Neural cell (in vitro differentiated cells): Measurements from ENCODE around the gene SKA2. TPM values are rescaled to one million over a fixed set of nuclear protein-coding genes. Genes with fewer than 3 reads are reported as not detected.
"Not testable (repeated sequence)": the region's sequence is repeated elsewhere in the genome, so short reads cannot be mapped to it uniquely, and the experiment has no call there.

ENCODE experiments used
- H2AFZ ChIP-seq: fragments of 200-600, 300-800 bp; sonication (generic), shearing (Covaris generic); 2 replicates; pipeline ENCODE4 v1.6.0; 2014; ENCODE audit warnings: low read depth, mild to moderate bottlenecking, antibody characterized with exemption, low read length, moderate library complexity
- H3F3A ChIP-seq: fragments of 200-600 bp; shearing (Covaris generic); 2 replicates; pipeline ENCODE4 v1.6.1; 2016; ENCODE audit warnings: mild to moderate bottlenecking, moderate library complexity, mixed read lengths, antibody characterized with exemption, low read length; ENCODE audit not compliant: insufficient read depth, poor library complexity, severe bottlenecking
- H3K27ac ChIP-seq: fragments of 200-600, 300-800 bp; sonication (generic), shearing (Covaris generic); 2 replicates; pipeline ENCODE4 v1.5.1; 2014; ENCODE audit warnings: mild to moderate bottlenecking, low read length, moderate library complexity
- H3K27me3 ChIP-seq: fragments of 300-800, 200-600 bp; sonication (generic), shearing (Covaris generic); 2 replicates; pipeline ENCODE4 v1.6.0; 2014; ENCODE audit warnings: mild to moderate bottlenecking, low read depth, low read length, moderate library complexity; ENCODE audit not compliant: insufficient read depth
- H3K36me3 ChIP-seq: fragments of 300-800, 200-600 bp; sonication (generic), shearing (Covaris generic); 2 replicates; pipeline ENCODE4 v1.5.1; 2014; ENCODE audit warnings: mild to moderate bottlenecking, antibody characterized with exemption, low read length, moderate library complexity; ENCODE audit not compliant: insufficient read depth
- H3K4me2 ChIP-seq: fragments of 300-800, 200-600 bp; sonication (generic), shearing (Covaris generic); 2 replicates; pipeline ENCODE4 v1.6.0; 2014; ENCODE audit warnings: mild to moderate bottlenecking, low read length
- H3K4me3 ChIP-seq: fragments of 300-800, 200-600 bp; sonication (generic), shearing (Covaris generic); 2 replicates; pipeline ENCODE4 v1.5.1; 2014; ENCODE audit warnings: mild to moderate bottlenecking, low read length, moderate library complexity
- H3K79me2 ChIP-seq: fragments of 200-600 bp; shearing (Covaris generic); replicated peaks from 2 replicates; pipeline ENCODE4 v1.6.0; 2014; ENCODE audit warnings: mild to moderate bottlenecking, low read length, moderate library complexity; ENCODE audit not compliant: insufficient read depth
- H3K9ac ChIP-seq: fragments of 300-800, 200-600 bp; sonication (generic), shearing (Covaris generic); 2 replicates; pipeline ENCODE4 v1.6.1; 2016; ENCODE audit warnings: mild to moderate bottlenecking, low read length, mixed read lengths
- H3K9me2 ChIP-seq: fragments of 200-600 bp; shearing (Covaris generic); 2 replicates; pipeline ENCODE4 v1.6.1; 2016; ENCODE audit warnings: mild to moderate bottlenecking, low read length, mixed read lengths; ENCODE audit not compliant: insufficient read depth
- H3K9me3 ChIP-seq: fragments of 200-600, 300-800 bp; sonication (generic), shearing (Covaris generic); 2 replicates; pipeline ENCODE4 v1.6.1; 2016; ENCODE audit warnings: mild to moderate bottlenecking, mixed run types, low read length, moderate library complexity, mixed read lengths
- H4K20me1 ChIP-seq: fragments of 200-600 bp; shearing (Covaris generic); 2 replicates; pipeline ENCODE4 v1.6.1; 2016; ENCODE audit warnings: mild to moderate bottlenecking, mixed run types; ENCODE audit not compliant: insufficient read depth
- EP300 ChIP-seq: fragments of 450-650 bp; conservative IDR thresholded peaks from 2 replicates; pipeline ENCODE4 v1.6.1; 2014; ENCODE audit warnings: antibody characterized with exemption, mild to moderate bottlenecking, moderate library complexity; ENCODE audit not compliant: poor library complexity, severe bottlenecking
- EZH2 ChIP-seq: fragments of 200-600, 300-800 bp; shearing (Covaris generic), sonication (generic); IDR thresholded peaks from 2 replicates; pipeline ENCODE4 v1.6.1; 2014; ENCODE audit warnings: antibody characterized with exemption, low read length, borderline replicate concordance, mild to moderate bottlenecking; ENCODE audit not compliant: insufficient read depth, poor library complexity, severe bottlenecking
- MXI1 ChIP-seq: fragments of 450-650 bp; conservative IDR thresholded peaks from 2 replicates; pipeline ENCODE4 v1.6.1; 2014; ENCODE audit warnings: antibody characterized with exemption, mild to moderate bottlenecking; ENCODE audit not compliant: poor library complexity, severe bottlenecking
- POLR2AphosphoS5 ChIP-seq: IDR thresholded peaks from 2 replicates; pipeline ENCODE4 v1.6.1; 2012
- RAD21 ChIP-seq: fragments of 450-650 bp; conservative IDR thresholded peaks from 2 replicates; pipeline ENCODE4 v1.6.1; 2014; ENCODE audit warnings: antibody characterized with exemption, mild to moderate bottlenecking, moderate library complexity
- SMC3 ChIP-seq: fragments of 450-650 bp; conservative IDR thresholded peaks from 2 replicates; pipeline ENCODE4 v1.6.1; 2014; ENCODE audit warnings: antibody characterized with exemption, mild to moderate bottlenecking, moderate library complexity; ENCODE audit not compliant: poor library complexity
- TAF1 ChIP-seq: IDR thresholded peaks from 2 replicates; pipeline ENCODE4 v1.6.1; 2012; ENCODE audit warnings: low read depth
- polyA plus RNA-seq: library from polyadenylated mRNA; depleted of rRNA; stranded (reverse); fragments of >200 nt; gene quantifications from 2 replicates; pipeline ENCODE4 v1.2.3, GENCODE V29; 2014
- TF ChIP-seq, protein P1 (sequence below): fragments of 450-650 bp; IDR thresholded peaks from 2 replicates; pipeline ENCODE4 v1.5.1; 2014; ENCODE audit warnings: antibody characterized with exemption, mild to moderate bottlenecking, moderate library complexity; ENCODE audit not compliant: poor library complexity, severe bottlenecking
- TF ChIP-seq, protein P2 (sequence below): IDR thresholded peaks from 2 replicates; pipeline ENCODE4 v1.6.1; 2012; ENCODE audit warnings: borderline replicate concordance

Gene SKA2
- polyA plus RNA-seq, 1 donor from 2014 or later = 336 TPM

DNA sequence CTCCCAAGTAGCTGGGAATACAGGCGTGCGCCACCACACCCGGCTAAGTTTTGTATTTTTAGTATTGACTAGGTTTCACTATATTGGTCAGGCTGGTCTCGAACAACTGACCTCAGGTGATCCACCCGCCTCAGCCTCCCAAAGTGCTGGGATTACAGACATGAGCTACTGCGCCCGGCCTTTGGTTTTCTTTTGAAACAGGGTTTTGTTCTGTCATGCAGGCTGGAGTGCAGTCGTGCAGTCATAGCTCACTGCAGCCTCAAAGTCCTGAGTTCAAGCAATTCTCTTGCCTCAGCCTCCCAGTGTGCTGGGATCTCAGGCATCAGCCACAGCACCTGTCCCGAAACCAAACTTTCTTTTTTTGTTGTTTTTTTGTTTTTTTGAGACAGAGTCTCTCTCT lies 25.6 kb upstream of the SKA2 start:
- no peak overlapping the region for H3K4me2 ChIP-seq
- no peak overlapping the region for H3K9ac ChIP-seq
- TF ChIP-seq TAF1 = no peak
- TF ChIP-seq MXI1 = no peak
- TF ChIP-seq POLR2AphosphoS5 = no peak
- no peak for TF ChIP-seq EZH2
- no peak for TF ChIP-seq SMC3
- TF ChIP-seq RAD21 = no peak
- no peak for TF ChIP-seq EP300
- TF ChIP-seq, protein P1, sequence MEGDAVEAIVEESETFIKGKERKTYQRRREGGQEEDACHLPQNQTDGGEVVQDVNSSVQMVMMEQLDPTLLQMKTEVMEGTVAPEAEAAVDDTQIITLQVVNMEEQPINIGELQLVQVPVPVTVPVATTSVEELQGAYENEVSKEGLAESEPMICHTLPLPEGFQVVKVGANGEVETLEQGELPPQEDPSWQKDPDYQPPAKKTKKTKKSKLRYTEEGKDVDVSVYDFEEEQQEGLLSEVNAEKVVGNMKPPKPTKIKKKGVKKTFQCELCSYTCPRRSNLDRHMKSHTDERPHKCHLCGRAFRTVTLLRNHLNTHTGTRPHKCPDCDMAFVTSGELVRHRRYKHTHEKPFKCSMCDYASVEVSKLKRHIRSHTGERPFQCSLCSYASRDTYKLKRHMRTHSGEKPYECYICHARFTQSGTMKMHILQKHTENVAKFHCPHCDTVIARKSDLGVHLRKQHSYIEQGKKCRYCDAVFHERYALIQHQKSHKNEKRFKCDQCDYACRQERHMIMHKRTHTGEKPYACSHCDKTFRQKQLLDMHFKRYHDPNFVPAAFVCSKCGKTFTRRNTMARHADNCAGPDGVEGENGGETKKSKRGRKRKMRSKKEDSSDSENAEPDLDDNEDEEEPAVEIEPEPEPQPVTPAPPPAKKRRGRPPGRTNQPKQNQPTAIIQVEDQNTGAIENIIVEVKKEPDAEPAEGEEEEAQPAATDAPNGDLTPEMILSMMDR = no peak
- TF ChIP-seq, protein P2, sequence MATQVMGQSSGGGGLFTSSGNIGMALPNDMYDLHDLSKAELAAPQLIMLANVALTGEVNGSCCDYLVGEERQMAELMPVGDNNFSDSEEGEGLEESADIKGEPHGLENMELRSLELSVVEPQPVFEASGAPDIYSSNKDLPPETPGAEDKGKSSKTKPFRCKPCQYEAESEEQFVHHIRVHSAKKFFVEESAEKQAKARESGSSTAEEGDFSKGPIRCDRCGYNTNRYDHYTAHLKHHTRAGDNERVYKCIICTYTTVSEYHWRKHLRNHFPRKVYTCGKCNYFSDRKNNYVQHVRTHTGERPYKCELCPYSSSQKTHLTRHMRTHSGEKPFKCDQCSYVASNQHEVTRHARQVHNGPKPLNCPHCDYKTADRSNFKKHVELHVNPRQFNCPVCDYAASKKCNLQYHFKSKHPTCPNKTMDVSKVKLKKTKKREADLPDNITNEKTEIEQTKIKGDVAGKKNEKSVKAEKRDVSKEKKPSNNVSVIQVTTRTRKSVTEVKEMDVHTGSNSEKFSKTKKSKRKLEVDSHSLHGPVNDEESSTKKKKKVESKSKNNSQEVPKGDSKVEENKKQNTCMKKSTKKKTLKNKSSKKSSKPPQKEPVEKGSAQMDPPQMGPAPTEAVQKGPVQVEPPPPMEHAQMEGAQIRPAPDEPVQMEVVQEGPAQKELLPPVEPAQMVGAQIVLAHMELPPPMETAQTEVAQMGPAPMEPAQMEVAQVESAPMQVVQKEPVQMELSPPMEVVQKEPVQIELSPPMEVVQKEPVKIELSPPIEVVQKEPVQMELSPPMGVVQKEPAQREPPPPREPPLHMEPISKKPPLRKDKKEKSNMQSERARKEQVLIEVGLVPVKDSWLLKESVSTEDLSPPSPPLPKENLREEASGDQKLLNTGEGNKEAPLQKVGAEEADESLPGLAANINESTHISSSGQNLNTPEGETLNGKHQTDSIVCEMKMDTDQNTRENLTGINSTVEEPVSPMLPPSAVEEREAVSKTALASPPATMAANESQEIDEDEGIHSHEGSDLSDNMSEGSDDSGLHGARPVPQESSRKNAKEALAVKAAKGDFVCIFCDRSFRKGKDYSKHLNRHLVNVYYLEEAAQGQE = no peak
- H2AFZ ChIP-seq = no peak overlapping the region
- H3K4me3 ChIP-seq = no peak overlapping the region
- H3F3A ChIP-seq = no peaks in the 10 kb centered on the region
- no peaks in the 10 kb centered on the region for H3K36me3 ChIP-seq
- H4K20me1 ChIP-seq = no peaks in the 10 kb centered on the region
- no peak overlapping the region for H3K27ac ChIP-seq
- H3K9me3 ChIP-seq = no peaks in the 10 kb centered on the region
- H3K9me2 ChIP-seq = no peaks in the 10 kb centered on the region
- no peaks in the 10 kb centered on the region for H3K79me2 ChIP-seq
- no peaks in the 10 kb centered on the region for H3K27me3 ChIP-seq

DNA sequence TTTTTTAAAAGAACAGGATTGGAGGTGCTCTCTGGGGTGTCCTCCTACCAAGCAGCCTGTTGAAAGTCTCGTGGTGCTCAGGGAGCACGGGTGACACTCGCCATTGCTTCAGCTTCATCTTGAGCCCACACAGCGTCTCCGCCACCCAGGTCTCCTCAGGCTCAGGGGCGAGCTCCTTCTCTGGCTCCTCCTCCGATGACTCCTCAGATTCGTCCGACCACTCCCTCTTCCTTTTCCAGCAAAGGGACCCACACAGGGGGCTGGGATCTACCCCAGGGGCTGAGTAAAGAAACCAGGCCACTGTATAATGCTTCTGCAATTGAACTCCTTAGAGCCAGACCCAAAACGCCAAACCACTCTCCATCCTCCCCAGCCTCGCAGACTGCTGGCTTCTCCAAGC lies 24.6 kb upstream of the SKA2 start:
- H3K9me3 ChIP-seq, H3K9me2 ChIP-seq, H3K36me3 ChIP-seq, H4K20me1 ChIP-seq, H3K4me3 ChIP-seq, H3K4me2 ChIP-seq, H3K79me2 ChIP-seq, H3F3A ChIP-seq, H2AFZ ChIP-seq, H3K27ac ChIP-seq, H3K9ac ChIP-seq, H3K27me3 ChIP-seq: not testable (repeated sequence)

GRCh38 chr17:59178266-59178985 lies 23.4 kb upstream of the SKA2 start:
- H3K36me3 ChIP-seq = no peaks in the 10 kb centered on the region
- H3K4me2 ChIP-seq = no peak overlapping the region
- H3K27ac ChIP-seq = no peak overlapping the region
- no peaks in the 10 kb centered on the region for H4K20me1 ChIP-seq
- no peaks in the 10 kb centered on the region for H3K79me2 ChIP-seq
- H2AFZ ChIP-seq = no peak overlapping the region
- H3F3A ChIP-seq = no peaks in the 10 kb centered on the region
- no peak for TF ChIP-seq RAD21
- no peak for TF ChIP-seq TAF1
- TF ChIP-seq, protein P2 = no peak
- TF ChIP-seq, protein P1 = no peak
- TF ChIP-seq EP300 = no peak
- TF ChIP-seq SMC3 = no peak
- TF ChIP-seq EZH2 = no peak
- no peak for TF ChIP-seq POLR2AphosphoS5
- no peak for TF ChIP-seq MXI1
- no peaks in the 10 kb centered on the region for H3K27me3 ChIP-seq
- H3K9ac ChIP-seq = no peak overlapping the region
- no peaks in the 10 kb centered on the region for H3K9me2 ChIP-seq
- no peak overlapping the region for H3K4me3 ChIP-seq
- no peaks in the 10 kb centered on the region for H3K9me3 ChIP-seq
